HCT116 (cell line): ENCODE data around the gene OCRL.

Experiments
- EZH2phosphoT487 ChIP-seq: fragments of 200-600 bp; IDR thresholded peaks from 2 replicates; pipeline ENCODE4 v1.6.1; 2018; ENCODE audit warnings: antibody characterized with exemption, borderline replicate concordance
- JUND ChIP-seq: IDR thresholded peaks from 2 replicates; pipeline ENCODE4 v1.6.1; 2012
- POLR2AphosphoS5 ChIP-seq: IDR thresholded peaks from 2 replicates; pipeline ENCODE4 v1.6.1; 2011; ENCODE audit warnings: mild to moderate bottlenecking, low read depth, low read length, moderate library complexity
- RAD21 ChIP-seq: IDR thresholded peaks from 2 replicates; pipeline ENCODE4 v1.6.1; 2012; ENCODE audit warnings: low read depth, mild to moderate bottlenecking
- SIN3A ChIP-seq: IDR thresholded peaks from 2 replicates; pipeline ENCODE4 v1.6.1; 2012; ENCODE audit warnings: low read depth
- TF ChIP-seq, protein P1 (sequence below): IDR thresholded peaks from 2 replicates; pipeline ENCODE4 v1.6.1; 2012
- TF ChIP-seq, protein P2 (sequence below): IDR thresholded peaks from 2 replicates; pipeline ENCODE4 v1.6.1; 2012; ENCODE audit warnings: low read depth
- TF ChIP-seq, protein P3 (sequence below), 3 experiments: fragments of 200-600 bp in 1 of 3; sonication (generic) in 1 of 3; IDR thresholded peaks in 2 of 3; conservative IDR thresholded peaks in 1 of 3; 2 replicates each; pipeline ENCODE4 v1.5.1; 2012 to 2017; ENCODE audit warnings: low read depth in 2 of 3, low read length in 2 of 3, antibody characterized with exemption in 1 of 3, borderline replicate concordance in 1 of 3, control low read depth in 1 of 3, mild to moderate bottlenecking in 1 of 3, mixed read lengths in 1 of 3, mixed run types in 1 of 3, moderate library complexity in 1 of 3; ENCODE audit not compliant: insufficient read depth in 1 of 3

DNA sequence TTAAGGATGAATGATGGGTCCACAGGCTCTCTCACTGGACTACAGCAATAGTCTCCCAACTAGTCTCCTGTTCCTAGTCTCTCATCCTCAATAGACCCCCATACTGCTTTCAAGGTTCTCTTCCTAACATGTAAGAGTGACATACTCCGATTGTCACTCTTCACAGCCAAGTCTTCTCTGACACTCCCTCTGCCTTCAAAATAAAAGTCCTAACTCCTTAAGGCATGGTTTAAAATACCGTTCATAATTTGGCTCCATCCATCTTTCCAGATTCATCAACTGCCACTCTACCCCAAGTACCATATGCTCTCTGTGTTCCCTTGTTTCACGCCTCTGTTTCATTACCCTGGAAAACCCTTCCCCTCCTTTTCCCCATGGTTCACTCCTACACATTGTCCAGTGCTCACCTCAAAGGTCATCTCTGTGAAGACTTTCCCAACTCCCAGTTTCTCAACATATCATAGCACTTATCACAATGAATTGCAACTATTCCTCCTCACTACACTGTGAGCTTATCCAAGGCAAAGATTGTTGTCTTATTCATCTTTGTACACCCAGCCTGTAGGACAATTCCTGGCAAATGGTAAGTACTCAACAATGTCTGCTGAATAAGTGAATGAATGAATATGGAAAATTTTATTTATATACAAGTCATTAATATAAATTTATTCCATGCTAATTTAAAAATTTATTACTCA is 42.8 kb upstream of the OCRL start:
- TF ChIP-seq, protein P1, sequence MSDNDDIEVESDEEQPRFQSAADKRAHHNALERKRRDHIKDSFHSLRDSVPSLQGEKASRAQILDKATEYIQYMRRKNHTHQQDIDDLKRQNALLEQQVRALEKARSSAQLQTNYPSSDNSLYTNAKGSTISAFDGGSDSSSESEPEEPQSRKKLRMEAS, result no peak
- no peak for TF ChIP-seq POLR2AphosphoS5
- no peak for TF ChIP-seq JUND
- no peak for TF ChIP-seq RAD21
- TF ChIP-seq, protein P2, sequence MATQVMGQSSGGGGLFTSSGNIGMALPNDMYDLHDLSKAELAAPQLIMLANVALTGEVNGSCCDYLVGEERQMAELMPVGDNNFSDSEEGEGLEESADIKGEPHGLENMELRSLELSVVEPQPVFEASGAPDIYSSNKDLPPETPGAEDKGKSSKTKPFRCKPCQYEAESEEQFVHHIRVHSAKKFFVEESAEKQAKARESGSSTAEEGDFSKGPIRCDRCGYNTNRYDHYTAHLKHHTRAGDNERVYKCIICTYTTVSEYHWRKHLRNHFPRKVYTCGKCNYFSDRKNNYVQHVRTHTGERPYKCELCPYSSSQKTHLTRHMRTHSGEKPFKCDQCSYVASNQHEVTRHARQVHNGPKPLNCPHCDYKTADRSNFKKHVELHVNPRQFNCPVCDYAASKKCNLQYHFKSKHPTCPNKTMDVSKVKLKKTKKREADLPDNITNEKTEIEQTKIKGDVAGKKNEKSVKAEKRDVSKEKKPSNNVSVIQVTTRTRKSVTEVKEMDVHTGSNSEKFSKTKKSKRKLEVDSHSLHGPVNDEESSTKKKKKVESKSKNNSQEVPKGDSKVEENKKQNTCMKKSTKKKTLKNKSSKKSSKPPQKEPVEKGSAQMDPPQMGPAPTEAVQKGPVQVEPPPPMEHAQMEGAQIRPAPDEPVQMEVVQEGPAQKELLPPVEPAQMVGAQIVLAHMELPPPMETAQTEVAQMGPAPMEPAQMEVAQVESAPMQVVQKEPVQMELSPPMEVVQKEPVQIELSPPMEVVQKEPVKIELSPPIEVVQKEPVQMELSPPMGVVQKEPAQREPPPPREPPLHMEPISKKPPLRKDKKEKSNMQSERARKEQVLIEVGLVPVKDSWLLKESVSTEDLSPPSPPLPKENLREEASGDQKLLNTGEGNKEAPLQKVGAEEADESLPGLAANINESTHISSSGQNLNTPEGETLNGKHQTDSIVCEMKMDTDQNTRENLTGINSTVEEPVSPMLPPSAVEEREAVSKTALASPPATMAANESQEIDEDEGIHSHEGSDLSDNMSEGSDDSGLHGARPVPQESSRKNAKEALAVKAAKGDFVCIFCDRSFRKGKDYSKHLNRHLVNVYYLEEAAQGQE, result no peak
- no peak for TF ChIP-seq SIN3A
- no peak for TF ChIP-seq EZH2phosphoT487
- TF ChIP-seq, protein P3, sequence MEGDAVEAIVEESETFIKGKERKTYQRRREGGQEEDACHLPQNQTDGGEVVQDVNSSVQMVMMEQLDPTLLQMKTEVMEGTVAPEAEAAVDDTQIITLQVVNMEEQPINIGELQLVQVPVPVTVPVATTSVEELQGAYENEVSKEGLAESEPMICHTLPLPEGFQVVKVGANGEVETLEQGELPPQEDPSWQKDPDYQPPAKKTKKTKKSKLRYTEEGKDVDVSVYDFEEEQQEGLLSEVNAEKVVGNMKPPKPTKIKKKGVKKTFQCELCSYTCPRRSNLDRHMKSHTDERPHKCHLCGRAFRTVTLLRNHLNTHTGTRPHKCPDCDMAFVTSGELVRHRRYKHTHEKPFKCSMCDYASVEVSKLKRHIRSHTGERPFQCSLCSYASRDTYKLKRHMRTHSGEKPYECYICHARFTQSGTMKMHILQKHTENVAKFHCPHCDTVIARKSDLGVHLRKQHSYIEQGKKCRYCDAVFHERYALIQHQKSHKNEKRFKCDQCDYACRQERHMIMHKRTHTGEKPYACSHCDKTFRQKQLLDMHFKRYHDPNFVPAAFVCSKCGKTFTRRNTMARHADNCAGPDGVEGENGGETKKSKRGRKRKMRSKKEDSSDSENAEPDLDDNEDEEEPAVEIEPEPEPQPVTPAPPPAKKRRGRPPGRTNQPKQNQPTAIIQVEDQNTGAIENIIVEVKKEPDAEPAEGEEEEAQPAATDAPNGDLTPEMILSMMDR (IDR thresholded peaks at IDR 0.05 in 2 of 3, conservative IDR thresholded peaks at IDR 0.05 in 1 of 3; ENCODE audit: borderline replicate concordance in 1 of 3, insufficient read depth in 1 of 3, low read depth in 2 of 3, low read length in 2 of 3), result no peak
